GM12891 (cell line): Measurements from ENCODE around the gene HLA-G. TPM values are rescaled to one million over a fixed set of nuclear protein-coding genes. Genes with fewer than 3 reads are reported as not detected.
"Not testable (repeated sequence)": the region's sequence is repeated elsewhere in the genome, so short reads cannot be mapped to it uniquely, and the experiment has no call there.

Experiments used
- DNase-seq: peaks from one replicate; pipeline ENCODE4 v3.0.0; 2011; ENCODE audit warnings: low spot score; ENCODE audit not compliant: insufficient read length
- FAIRE-seq: peaks from 2 replicates; lab custom pipeline; 2011; peaks lifted over from hg19 to GRCh38; lab: Jason Lieb, UNC
- PAX5 ChIP-seq: IDR thresholded peaks from 2 replicates; pipeline ENCODE4 v1.6.1; 2011; ENCODE audit warnings: low read length, moderate library complexity, mild to moderate bottlenecking; ENCODE audit not compliant: insufficient read depth, severe bottlenecking
- POLR2A ChIP-seq: IDR thresholded peaks from 2 replicates; pipeline ENCODE4 v1.6.1; 2011; ENCODE audit warnings: low read depth, low read length, control low read depth
- POLR2AphosphoS5 ChIP-seq: IDR thresholded peaks from 2 replicates; pipeline ENCODE4 v1.6.1; 2011; ENCODE audit warnings: low read depth, low read length, control low read depth
- POU2F2 ChIP-seq: IDR thresholded peaks from 2 replicates; pipeline ENCODE4 v1.6.1; 2011; ENCODE audit warnings: low read depth, mild to moderate bottlenecking, control low read depth, low read length, moderate library complexity
- SPI1 ChIP-seq: IDR thresholded peaks from 2 replicates; pipeline ENCODE4 v1.6.1; 2011; ENCODE audit warnings: low read depth, low read length, control low read depth
- TAF1 ChIP-seq: IDR thresholded peaks from 2 replicates; pipeline ENCODE4 v1.6.1; 2011; ENCODE audit warnings: low read depth, low read length, control low read depth
- polyA plus RNA-seq: library from polyadenylated mRNA; unstranded; fragments of >200 nt; gene quantifications from one replicate; pipeline ENCODE4 v1.2.1, GENCODE V29; 2012; ENCODE audit warnings: low read depth, missing spikeins, inconsistent platforms; ENCODE audit not compliant: missing spikeins

HLA-G gene
- polyA plus RNA-seq: 0.44 TPM

DNA sequence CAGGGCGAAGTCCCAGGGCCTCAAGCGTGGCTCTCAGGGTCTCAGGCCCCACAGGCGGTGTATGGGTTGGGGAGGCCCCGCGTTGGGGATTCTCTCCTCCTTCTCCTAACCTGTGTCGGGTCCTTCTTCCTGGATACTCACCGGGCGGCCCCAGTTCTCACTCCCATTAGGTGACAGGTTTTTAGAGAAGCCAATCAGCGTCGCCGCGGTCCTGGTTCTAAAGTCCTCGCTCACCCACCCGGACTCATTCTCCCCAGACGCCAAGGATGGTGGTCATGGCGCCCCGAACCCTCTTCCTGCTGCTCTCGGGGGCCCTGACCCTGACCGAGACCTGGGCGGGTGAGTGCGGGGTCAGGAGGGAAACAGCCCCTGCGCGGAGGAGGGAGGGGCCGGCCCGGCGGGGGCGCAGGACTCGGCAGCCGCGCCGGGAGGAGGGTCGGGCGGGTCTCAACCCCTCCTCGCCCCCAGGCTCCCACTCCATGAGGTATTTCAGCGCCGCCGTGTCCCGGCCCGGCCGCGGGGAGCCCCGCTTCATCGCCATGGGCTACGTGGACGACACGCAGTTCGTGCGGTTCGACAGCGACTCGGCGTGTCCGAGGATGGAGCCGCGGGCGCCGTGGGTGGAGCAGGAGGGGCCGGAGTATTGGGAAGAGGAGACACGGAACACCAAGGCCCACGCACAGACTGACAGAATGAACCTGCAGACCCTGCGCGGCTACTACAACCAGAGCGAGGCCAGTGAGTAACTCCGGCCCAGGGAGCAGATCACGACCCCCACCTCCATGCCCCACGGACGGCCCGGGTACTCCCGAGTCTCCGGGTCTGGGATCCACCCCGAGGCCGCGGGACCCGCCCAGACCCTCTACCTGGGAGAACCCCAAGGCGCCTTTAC is at the start of gene HLA-G:
HLA-G (plus strand) TSS at position 247 of the 892 bp plus-strand sequence; CDS start at position 267, 20 bp downstream.
- FAIRE-seq: no peak
- TF ChIP-seq POU2F2 (no peak), POLR2A (no peak), POLR2AphosphoS5 (no peak), SPI1 (no peak), TAF1 (no peak), PAX5 (no peak)
- DNase-seq: no peak

DNA sequence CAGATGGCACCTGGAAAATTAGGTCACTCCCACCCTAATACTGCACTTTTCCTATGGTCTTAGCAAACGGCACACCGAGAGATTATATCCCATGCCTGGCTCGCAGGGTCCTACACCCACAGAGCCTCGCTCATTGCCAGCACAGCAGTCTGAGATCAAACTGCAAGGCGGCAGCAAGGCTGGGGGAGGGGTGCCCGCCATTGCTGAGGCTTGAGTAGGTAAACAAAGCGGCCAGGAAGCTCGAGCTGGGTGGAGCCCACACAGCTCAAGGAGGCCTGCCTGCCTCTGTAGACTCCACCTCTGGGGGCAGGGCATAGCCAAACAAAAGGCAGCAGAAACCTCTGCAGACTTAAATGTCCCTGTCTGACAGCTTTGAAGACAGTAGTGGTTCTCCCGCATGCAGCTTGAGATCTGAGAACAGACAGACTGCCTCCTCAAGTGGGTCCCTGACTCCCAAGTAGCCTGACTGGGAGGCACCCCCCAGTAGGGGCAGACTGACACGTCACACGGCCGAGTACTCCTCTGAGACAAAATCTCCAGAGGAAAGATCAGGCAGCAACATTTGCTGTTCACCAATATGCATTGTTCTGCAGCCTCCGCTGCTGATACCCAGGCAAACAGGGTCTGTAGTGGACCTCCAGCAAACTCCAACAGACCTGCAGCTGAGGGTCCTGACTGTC is 47.5 kb upstream of the HLA-G start:
- DNase-seq, FAIRE-seq: not testable (repeated sequence)

DNA sequence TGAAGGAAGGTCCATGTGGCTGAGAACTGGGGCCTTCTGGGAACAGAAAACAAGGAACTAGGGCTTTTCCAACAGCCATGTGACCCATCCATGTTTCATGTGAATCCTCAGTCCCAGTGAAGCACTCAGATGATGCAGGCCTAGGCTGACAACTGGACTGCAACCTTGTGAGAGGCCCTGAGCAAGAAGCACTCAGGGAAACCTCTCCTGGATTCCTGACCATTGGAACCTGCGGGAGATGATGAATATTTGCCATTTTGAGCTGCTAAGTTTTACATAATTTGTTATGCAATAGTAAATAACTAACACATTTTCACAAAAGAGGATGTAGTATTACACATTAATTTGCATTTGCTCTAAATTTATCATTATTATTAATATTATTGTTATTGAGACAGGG is 38.4 kb upstream of the HLA-G start:
- TF ChIP-seq POLR2A (no peak), POU2F2 (no peak), PAX5 (no peak), SPI1 (no peak), TAF1 (no peak), POLR2AphosphoS5 (no peak)
- DNase-seq: no peak
- no peak for FAIRE-seq

DNA sequence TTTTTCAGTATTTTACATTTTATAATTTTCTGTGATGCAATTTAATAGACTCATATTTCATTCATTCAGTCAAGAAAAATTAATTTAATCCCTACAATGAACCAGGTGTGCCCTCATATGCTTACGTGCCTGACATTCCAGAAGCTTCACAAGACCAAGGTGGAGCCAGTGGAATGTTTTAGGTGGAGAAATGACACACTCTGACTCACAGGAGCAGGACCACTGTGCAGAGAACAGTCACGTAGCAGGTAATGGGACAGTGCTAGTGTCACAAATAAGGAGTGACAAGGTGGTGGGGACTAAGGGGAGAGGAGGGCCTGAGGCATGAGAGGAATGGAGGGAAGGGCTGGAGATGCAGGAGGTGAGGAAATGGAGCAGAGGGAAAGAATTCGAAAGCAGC is 37.0 kb upstream of the HLA-G start:
- FAIRE-seq (no peak), DNase-seq (no peak)
- TF ChIP-seq SPI1: no peak
- TF ChIP-seq POLR2AphosphoS5: no peak
- no peak for TF ChIP-seq POLR2A
- no peak for TF ChIP-seq POU2F2
- TF ChIP-seq PAX5: no peak
- no peak for TF ChIP-seq TAF1

DNA sequence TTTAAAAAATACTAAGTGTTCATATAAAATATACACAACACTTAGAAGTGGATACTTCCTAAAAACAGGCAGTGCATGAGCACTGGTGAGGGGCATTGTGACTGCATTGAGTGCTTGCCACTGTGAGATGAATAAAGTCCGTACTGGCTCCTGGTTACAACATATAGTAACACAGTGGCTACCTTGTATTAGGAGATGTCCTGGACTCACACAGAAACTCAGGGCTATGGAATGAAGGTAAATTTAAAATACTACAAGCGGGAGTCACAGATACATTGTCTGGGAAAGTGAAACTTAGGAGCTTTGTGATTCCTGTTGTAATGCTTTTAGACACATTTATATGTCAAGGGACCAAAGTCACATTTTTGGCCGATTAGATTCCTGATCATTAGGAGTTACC is 36.5 kb upstream of the HLA-G start:
- TF ChIP-seq PAX5 (no peak), POU2F2 (no peak), POLR2A (no peak), TAF1 (no peak), SPI1 (no peak), POLR2AphosphoS5 (no peak)
- FAIRE-seq (no peak), DNase-seq (no peak)

DNA sequence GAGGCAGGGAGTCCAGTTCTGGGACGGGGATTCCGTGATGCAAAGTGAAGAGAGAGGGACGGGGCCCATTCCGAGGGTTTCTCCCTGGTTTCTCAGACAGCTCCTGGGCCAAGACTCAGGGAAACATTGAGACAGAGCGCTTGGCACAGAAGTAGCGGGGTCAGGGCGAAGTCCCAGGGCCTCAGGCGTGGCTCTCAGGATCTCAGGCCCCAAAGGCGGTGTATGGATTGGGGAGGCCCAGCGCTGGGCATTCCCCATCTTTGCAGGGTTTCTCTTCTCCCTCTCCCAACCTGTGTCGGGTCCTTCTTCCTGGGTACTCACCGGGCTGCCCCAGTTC is 35.9 kb upstream of the HLA-G start:
- FAIRE-seq (no peak), DNase-seq (no peak)
- TF ChIP-seq SPI1 (no peak), PAX5 (no peak), POU2F2 (no peak), POLR2A (no peak), TAF1 (no peak), POLR2AphosphoS5 (no peak)

DNA sequence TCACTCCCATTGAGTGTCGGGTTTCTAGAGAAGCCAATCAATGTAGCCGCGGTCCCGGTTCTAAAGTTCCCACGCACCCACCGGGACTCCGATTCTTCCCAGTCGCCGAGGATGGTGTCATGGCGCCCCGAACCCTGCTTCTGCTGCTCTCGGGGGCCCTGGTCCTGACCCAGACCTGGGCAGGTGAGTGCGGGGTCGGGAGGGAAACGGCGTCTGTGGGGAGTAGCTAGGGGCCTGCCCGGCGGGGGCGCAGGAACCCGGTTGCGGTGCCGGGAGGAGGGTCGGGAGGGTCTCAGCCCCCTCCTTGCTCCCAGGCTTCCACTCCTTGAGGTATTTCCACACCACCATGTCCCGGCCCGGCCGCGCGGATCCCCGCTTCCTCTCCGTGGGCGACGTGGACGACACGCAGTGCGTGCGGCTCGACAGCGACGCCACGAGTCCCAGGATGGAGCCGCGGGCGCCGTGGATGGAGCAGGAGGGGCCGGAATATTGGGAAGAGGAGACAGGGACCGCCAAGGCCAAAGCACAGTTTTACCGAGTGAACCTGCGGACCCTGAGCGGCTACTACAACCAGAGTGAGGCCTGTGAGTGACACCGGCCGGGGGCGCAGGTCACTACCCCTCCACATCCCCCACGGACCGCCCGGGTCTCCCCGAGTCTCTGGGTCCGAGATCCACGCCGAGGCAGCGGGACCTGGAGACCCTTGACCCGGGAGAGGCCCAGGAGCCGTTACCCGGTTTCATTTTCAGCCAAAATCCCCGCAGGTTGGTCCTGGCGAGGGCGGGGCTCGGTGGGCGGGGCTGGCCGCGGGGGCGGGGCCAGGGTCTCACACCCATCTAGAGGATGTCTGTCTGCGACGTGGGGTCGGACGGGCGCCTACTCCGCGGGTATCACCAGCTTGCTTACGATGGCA is 35.2 kb upstream of the HLA-G start:
- TF ChIP-seq POU2F2 (no peak), TAF1 (no peak), PAX5 (no peak), POLR2A (no peak), POLR2AphosphoS5 (no peak), SPI1 (no peak)
- FAIRE-seq: no peak
- DNase-seq: peak; percentile 40

DNA sequence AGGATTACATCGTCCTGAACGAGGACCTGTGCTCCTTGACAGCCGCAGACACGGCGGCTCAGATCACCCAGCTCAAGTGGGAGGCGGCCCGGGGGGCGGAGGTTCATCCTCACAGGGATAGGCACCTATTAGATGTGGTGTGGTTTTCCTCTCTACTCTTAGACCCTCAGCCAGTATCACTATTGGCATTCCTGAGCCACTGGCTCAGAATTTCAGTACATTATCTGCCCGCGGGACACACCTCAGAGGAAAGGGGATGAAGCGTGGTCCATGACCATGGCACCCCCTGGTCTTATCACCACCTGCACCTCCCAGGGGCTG is 34.6 kb upstream of the HLA-G start:
- TF ChIP-seq POU2F2 (no peak), PAX5 (no peak), POLR2AphosphoS5 (no peak), POLR2A (no peak), TAF1 (no peak), SPI1 (no peak)
- DNase-seq: no peak
- FAIRE-seq: no peak

DNA sequence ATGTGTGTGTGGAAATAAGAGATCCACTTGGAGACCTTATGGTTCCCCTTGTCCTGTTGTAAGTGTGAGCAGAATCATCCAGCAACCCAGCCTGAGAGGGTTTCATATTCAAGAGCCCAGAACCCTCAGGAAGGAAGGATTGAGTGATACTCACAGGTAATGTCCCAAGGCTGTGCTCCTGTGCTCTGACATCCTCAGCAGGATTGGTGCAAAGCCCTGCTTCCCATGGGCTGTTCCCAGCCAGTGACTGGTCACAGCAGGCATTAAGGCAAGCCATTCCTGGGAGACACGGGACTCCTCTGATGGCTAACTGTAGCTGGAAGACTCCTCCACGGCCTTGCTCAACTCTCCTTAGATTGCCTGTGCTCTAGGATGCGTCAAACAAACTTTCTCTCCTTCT is 33.8 kb upstream of the HLA-G start:
- TF ChIP-seq TAF1 (no peak), POLR2A (no peak), POLR2AphosphoS5 (no peak), PAX5 (no peak), SPI1 (no peak), POU2F2 (no peak)
- DNase-seq: no peak
- FAIRE-seq: no peak
